NK-92 (cell line): Measurements from ENCODE around the gene E2F1.
"Not testable (repeated sequence)": the region's sequence is repeated elsewhere in the genome, so short reads cannot be mapped to it uniquely, and the experiment has no call there.

ENCODE experiments used
- DNase-seq: peaks from one replicate; lab custom pipeline; 2025; ENCODE audit not compliant: unreplicated experiment; lab: John Stamatoyannopoulos, UW

E2F1 gene

DNA sequence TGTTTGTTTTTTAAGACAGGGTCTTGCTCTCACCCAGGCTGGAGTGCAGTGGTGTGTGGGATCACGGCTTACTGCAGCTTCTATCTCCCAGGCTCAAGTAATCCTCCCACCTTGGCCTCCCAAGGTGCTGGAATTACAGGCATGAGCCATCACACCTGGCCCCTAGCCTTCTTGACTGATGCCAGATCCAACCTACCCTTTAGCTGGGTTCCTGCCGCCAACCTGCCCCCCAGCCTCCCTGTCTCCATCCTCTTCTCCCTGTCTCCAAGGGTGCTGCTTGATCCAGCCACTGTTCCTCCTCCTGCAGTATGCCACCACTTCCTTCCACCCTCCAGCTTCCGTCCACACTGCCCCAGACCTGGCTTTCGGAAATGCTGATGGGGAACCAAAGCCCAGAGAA, 27.3 kb downstream of the E2F1 start:
- DNase-seq = no peak

DNA sequence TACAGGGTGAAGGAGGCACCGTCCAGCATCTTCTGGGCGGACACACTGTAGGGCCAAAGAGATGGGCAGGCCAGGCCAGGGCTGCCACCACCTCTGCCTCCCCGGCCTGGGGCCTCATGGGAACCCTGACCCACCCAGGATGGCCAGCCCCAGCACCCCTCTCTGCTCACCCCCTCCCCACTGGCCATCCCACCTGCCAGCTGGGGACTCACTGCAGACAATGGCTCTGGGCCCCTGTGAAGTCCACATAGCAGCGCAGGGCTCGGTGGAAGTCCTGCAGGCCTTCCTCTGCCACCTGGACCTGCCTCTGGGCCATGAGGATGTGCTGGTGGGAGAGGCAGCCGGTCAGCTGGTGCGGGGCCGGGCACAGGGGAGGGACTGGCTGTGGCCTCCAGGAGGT, 27.7 kb downstream of the E2F1 start:
- DNase-seq = no peak

DNA sequence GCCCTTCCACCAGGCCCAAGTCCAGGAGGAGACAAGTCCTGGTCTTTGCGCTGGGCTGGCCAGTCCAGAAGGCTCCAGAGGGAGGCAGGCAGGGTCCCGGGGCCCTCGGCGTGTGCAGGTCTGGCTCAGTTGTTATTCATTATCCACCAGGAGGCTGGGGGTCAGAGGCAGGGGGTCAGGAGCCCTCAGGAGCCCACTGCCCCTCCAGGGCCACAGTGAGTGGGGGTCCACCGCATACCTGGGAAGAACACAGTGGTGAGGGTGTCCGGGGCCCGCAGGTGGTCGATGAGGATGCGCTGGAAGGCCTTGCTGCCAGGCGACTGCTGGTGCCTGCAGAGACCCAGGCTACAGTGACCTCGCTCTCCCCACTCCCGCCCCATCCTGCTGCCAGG, 28.5 kb downstream of the E2F1 start:
- no peak for DNase-seq

DNA sequence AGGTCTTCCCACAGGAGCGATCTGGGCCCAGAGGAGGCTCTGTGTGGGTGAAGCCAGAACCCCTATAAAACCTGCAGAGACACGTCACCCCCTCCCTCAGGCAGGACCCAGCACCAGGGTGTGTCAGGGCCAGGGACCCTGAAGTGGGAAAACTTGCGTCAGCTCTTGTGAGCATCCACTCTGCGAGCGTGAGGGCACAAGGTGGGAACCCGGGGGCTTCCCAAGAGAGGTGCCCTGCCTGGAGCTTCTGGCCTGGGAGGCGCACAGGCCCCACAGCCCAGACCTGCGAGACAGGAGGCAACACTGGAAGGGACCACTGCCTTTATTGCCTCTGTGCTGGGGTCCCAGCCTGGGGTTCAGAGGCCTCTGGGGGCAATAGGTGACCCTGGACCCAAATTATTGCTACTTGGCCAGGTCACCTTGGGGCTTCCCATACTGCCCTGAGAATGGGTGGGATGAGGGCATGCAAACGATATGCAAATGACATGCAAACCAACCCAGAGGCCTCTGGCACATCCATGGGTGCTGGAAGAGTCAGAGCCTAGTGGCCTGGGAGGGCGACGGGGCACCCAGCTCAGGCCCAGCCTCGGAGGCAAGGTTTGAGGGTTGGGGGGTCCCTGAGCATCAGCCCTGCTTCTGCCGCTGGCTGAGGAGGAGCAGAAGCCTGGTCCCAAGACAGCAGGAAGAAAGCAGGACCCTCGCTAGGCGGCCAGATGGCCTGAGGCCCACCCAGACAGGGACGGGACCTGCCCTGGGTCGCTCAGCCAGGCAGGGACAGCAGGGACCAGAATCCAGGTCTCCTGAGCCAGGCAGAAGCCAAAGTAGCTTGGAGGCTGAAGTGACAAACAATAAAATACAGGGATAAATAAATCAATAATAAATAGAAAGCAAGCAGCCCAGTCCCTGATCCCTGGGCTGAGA, 29.1 kb downstream of the E2F1 start:
- DNase-seq = no peak

DNA sequence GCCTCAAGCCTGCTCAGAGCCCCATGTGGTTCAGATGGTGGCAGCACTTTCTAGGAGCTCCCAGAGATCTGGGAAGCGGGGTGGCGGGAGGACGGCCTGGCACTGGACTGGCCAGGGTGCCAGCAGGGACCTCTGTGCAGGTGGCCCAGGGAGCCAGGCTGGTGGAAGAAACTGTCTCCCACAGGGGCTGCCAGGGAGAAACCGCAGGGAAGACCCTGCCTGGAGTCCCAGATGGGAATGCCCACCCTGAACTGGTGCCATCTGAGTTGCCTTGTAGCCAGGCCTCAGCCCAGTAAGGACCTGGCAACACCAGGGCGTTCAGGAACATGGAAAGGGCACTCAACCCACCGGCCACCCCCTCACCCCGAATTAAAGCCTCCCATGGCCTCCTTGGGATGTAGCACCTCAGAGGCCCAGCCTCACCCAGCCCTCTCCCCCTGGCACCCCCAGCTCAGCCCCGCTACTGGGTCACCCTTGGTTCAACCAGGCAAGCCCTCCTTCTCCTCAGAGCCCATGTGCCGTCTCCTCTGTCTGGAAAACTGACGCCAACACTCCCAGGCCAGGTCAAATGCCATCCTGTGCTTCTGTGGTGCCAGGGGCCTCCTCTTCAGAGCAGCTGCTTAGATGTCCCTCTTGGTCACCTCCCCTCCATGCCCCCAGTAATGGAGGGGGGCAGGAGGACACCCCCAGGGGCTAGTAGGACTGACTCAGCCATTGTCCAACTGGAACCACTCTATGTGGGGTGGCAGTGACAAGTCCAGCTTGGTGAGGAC, 30.0 kb downstream of the E2F1 start:
- DNase-seq = no peak

DNA sequence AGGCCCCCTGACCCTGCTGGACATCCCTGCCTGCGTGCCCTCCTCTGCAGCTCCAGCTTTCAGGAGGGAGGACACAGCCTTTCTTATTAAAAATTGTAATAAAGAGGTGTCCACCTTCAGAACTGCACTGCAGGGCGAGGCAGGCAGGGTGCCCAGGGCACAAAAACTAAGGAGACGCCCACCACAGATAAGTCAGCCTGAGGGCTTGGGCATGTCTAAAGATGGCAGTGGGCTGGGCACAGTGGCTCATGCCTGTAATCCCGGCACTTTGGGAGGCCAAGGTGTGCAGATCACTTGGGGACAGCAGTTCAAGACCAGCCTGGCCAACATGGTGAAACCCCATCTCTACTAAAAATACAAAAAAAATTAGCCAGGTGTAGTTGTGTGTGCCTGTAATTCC, 31.0 kb downstream of the E2F1 start:
- no peak for DNase-seq

DNA sequence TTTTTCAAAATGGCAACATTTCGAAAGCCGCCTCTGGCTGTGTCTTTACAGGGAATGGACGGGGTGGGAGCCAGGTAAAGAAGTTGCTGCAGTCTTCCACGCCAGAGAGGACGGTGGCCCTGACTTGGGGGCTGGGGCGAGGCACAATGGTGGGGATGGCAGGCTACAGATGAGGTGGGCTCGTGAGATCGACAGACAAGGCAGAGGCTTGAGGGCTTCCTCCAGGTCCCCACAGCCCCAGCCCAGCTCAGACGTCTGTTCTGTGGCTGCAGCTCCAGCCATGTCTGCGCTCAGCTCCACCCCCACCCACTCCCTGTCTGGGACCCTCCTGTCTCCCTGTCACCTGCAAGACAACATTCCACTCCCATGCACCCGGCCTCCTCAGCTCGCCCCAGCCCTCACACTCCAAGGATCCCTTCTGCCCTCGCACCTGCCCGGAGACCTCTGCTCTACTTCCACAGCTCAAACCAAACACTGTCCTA, 31.5 kb downstream of the E2F1 start:
- DNase-seq = no peak

DNA sequence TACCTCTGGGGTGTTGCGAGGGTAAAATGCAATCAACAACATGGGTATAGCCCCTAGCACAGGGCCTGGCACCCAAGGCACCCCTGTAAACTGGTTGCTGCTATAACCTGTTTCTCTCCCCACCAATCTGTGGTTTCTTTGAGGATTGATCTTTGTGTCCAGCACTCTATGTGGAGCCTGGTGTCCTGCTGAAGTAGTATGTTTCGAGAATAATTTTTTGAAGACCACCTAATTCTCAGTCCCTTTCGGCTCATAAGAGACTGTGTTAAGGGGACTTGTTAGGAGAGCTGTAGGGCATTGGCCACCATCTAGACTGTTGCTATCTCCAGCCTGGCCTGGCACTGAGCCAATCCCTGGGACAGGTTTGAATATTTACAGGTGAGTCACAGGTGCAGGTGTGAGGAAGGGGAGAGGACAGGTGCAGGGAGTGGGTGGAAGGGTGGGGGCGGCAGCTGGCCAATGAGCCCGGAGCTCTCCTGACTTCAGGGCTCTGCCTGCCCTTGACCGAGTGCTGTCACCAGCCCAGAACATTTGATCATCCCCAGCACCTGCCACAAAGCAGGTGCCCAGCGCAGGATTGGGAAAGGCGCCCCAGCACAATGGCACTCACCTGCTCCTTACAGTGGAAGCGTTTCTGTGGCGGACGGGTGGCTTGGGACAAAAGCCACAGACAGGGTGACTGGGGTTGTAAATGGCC, 32.1 kb downstream of the E2F1 start:
- no peak for DNase-seq

DNA sequence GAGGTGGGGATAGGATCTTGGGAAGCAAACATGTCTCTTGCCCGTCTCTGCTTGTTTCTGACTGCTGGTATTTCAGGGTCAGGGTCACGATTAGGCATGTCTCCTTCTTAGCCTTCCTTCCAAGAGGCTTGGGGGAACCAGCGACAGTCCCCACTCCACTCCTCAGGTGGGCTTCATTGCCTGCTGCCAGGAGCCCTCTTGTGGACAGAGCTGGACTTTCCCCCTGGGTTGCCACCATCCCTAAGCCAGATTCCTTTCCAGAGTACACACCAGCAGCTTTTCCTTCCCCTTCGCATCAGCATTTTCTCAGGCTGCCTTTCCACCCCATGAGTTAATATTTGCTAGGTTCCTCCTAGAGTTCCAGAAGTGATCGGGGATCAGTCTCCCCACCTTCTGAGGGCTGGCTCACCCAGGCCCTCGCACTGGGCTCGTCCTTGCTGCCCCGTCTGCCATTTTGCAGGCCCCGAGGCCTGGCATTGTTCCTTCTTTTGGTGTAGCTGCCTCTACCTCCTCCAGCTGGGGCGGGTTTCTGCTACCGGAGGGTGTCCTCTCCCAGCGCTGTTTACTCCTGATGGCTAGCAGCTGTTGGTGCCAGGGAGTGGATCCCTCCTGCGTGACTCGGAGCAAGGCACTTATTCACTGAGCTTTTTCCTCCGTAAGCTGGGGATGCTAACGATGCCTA, 32.8 kb downstream of the E2F1 start:
- no peak for DNase-seq

DNA sequence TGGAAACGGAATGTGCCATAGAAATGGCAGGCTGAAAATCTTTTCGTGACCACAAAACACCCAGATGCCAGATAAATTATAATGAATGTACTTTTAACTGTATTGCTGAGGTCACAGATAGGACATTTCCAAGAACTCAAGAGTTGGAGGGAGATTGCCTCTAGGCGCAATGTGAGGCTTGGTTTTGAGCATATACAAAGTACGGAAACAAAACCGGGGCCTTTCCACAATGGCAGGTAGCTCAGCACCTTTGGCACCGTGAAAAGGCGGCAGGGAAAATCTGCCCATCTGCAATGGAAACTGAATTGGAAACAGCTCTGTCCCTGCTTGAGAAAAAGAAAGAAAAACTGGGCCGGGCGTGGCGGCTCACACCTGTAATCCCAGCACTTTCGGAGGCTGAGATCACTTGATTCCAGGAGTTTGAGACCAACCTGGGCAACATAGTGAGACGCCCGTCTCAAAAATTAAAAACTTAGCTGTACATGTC, 34.6 kb downstream of the E2F1 start:
- no peak for DNase-seq

DNA sequence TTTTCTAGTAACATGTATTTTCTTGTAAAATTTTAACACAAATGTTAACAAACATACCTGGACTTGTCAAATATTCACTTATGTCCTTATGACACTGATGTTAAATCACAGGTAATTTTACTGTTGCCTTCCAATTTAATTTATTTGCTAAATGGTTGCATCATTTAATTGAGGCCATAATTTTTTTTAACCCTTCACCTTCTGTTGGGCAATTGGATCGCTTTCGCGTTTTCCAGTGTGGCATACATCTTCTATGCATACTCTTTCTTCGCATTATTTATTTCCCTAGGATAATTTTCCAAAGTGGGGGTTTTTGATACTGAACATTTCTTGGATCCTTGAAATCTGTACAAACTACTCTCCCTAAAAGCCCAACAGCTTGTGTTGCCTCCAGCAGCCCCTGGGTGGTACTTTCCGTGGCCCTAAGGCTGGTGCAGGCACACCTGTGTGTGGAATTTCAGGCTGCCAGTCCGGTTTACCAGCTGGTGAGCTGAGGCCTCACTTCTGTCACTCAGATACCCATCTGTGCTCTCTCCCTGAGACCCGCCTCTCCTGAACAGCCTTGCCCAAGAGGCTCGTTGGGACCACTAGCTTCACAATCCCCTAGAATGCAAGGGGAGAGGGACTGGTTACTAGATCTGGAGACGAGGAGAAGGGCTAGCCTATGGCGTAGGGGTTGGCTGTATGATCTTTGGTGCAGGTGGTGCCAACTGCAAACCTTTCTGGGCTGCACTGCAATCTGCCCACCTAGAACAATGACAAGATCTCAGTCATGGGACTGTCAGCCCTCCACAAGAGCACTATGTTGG, 35.2 kb downstream of the E2F1 start:
- DNase-seq = no peak

DNA sequence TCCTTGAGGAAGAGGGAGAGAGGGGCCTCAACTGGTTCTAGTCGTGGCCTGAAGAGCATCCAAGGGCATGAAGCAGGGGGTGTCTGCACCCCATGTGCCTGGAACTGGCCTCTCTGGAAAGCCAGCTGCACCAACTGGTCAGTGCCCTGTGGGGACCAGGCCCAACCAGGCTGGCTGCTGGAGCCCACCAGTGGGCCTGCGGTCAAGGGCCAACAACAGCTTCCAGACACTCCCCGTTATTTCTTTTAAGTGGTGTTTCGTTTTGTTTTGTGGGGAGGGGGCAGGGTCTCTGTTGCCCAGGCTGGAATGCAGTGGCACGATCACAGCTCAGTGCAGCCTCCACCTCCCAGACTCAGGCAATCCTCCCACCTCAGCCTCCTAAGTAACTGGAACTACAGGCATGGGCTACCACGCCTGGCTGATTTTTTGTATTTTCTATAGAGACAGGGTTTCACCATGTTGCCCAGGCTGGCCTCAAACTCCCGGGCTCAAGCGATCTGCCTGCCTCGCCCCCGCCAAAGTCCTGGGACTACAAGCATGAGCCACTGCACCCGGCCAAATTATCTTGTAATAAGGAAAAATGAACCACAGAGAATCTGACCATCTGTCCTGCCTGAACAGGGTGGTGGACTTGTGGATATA, 36.0 kb downstream of the E2F1 start:
- DNase-seq = no peak

DNA sequence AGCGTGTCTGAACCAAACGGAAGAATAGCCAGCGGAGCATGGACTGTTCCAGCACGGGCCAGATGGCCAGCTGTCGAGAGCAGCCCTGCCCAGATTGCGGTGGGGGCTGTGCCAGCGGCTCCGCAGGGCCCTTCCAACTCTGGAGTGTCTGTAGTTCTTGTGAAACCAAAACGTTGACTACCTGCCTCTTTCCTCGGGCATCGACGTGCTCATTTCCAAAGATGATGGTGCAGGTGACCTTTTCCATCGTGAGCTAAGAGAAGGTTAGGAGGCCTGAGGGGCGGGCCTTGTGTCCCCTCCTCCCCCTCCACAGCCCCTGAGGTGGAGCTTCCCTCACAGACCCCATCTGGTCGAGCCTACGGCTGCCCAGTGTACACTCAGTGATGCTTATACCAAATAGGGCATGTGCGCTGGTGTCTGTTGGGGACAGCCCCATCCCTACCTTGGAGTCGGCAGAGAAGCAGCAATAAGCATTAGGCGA, 36.9 kb downstream of the E2F1 start:
- DNase-seq = no peak

DNA sequence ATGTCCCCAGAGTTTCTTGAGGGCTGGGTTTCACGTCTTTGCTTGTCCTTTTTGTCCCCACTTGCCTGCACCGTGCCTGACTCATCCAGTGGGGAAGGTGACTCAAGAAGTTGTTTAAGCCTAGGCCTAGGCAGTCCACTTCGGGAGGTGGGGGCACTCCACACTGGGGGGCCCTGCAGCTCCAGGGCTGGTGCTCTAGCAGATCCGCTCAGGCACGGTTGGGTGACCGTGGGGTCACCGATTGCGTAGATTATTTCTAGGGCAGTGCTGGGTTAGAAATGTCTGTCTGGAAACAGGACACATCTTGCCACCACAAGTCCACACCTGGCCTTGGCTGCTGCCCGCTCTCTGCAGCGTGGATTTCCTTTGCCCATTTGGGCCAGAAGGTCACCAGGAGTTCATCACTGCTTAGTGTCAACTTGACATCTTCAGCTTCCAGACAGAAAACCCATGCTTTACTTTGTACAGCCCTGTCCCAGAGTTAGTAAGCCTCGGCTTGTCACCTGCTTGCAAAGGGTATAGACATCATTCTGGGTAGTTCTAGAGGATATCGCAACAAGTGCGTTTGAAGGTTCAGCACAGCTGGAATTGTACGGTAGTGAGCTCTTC, 37.7 kb downstream of the E2F1 start:
- DNase-seq = no peak

DNA sequence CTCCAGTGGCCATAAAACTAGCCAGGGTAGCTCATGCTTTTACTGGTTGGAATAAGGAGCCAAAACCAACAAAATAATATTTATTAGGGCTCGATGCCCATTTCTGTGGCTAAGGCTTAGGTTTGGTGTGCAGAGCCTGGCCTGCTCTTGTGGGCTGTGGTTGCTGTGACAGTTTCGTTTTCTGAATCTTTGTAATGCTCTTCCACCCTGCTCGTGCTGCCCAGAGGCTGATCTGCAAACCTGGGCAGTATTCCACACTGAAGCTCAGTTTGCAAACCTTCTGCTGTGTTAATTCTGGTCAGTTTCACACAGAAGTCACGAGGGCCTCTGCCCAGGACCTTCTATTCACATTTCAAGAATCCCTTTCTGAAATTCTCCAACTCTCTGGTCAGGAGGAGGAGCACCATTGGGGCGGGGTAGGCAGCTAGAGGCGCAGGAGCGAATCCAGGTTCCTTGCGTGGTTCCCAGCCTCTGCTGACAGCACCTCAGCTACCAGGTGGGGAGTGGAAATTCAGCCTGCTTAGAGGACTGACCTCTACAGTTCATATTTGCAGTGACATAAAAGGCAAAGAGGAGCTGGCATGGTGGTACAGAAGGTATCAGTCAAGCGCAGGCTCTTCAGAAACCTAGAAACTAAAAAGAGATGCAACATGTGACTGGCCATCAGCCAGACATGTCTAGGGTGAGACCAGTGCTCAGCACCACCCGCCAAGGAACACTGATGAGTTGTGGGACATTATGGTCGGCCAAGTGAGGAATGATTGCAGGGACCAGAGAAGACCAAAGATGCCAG, 38.4 kb downstream of the E2F1 start:
- DNase-seq = no peak

DNA sequence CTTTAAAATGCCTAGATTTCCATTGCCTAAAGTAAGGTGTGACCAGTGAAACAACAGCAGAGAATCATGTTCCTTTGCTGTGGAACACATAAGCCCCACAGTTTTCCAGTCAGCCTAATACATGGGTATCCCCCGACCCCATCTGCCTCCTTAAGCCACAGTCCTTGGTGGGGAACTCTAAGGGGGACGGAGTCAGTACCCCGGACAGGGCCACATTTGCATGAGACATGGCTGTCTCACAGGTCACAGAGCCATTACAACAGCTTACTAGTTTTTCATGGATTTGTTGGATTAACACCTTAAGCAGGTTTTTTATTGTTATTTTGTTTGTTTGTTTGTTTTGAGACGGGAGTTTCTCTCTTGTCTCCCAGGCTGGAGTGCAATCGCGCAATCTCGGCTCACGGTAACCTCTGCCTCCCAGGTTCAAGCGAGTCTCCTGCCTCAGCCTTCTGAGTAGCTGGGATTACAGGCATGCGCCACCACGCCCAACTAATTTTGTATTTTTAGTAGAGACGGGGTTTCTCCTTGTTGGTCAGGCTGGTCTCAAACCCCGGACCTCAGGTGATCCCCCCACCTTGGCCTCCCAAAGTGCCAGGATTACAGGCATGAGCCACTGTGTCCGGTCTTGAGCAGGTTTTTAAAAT, 39.1 kb downstream of the E2F1 start:
- not testable (repeated sequence) for DNase-seq

DNA sequence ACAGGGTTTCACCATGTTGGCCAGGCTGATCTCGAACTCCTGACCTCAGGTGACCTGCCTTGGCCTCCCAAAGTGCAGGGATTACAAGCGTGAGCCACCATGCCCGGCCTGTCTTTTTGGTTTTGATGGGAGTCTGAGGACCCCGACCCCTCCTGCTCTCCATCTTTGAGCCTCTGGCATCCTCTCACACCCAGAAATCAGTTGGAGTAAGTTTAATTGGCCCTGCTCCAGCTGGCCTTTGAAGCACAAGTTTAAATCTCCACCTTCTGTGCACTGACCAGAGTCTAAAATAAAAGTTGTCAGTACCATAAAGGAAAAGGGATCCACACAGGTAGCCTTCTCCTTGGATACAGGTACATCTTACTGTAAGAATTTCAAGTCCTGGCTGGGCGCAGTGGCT, 40.0 kb downstream of the E2F1 start:
- DNase-seq = no peak

DNA sequence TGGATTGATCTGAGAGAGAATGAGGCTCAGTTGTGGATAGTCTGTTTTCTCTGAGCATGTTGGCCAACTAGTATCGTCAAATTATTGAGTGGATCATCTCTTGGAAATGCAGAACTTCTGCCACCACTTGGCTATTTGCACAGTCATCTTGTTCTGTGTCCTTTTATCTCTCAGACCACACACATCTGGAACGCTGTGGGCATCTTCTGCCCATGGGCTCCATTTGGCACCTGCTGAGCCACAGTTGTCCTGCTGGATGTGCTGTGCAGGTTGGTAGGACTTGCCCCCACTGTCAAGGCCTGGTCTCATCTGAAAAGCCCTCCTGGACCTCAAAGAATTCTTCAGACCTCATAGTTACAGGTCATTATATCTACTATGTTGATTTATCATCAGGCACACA, 40.8 kb downstream of the E2F1 start:
- no peak for DNase-seq
